Measurements from ENCODE around the gene SAPCD1.
"Not testable (repeated sequence)": the region's sequence is repeated elsewhere in the genome, so short reads cannot be mapped to it uniquely, and the experiment has no call there.

The SAPCD1 gene

GRCh38 chr6:31794294-31794865 lies 31.9 kb downstream of the SAPCD1 start:
- H3K4me3 ChIP-seq (ENCODE audit: control insufficient read depth, low read depth, low read length) = peak overlapping the region; percentile 96
- TF ChIP-seq CTCF (conservative IDR thresholded peaks at IDR 0.05; ENCODE audit: control insufficient read depth, insufficient read depth, low read depth, low read length) = no peak
- DNase-seq (ENCODE audit: low read depth) = peak; percentile 45

DNA sequence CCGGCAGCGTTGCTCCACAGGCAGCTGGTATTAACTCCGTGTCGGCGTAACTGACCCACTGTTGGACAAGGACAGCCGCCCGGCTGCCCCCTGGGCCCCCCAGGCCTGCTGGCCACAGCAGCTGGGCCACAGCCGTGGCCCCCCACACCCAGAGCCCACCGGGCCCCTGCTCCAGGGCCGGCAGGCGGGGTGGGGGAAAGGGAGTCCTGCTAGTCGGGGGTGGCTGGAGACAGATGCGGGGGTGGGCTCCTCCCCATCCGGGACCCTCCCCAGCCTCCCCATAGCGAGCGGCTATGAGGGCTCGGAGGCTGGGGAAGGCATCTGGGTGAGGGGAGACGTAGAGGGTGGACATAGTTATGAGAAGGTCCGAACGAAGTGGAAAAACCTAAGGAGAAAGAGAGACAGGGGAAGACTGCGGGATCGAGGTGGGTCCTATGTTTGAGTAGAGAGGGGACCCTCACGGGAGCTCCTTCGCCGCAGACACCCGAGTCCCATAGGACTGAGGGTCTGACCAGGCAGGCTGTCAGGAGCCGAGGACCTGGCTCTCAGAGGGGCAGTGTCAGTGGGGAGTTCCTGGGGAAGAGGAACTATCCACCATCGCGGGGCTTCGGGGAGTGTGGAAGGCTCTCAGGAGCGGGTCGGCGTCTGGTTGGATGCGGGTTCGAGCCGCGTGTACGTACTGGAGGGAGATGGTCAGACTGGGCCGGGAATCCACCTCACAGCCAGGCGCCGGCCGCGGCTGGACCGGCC lies 32.6 kb downstream of the SAPCD1 start:
- DNase-seq (ENCODE audit: low read depth) = no peak
- H3K4me3 ChIP-seq (ENCODE audit: control insufficient read depth, low read depth, low read length) = peak overlapping the region; percentile 96
- no peak for TF ChIP-seq CTCF (conservative IDR thresholded peaks at IDR 0.05; ENCODE audit: control insufficient read depth, insufficient read depth, low read depth, low read length)

GRCh38 chr6:31795616-31796298 lies 33.3 kb downstream of the SAPCD1 start, which contains the start of gene VARS1:
Gene VARS1 (minus strand): TSS chr6:31795752. CDS start chr6:31795217, 535 bp downstream.
- TF ChIP-seq CTCF (conservative IDR thresholded peaks at IDR 0.05; ENCODE audit: control insufficient read depth, insufficient read depth, low read depth, low read length) = peak; percentile 41
- peak within 1 kb of the TSS; percentile 96 for H3K4me3 ChIP-seq (ENCODE audit: control insufficient read depth, low read depth, low read length)
- DNase-seq (ENCODE audit: low read depth) = peak; percentile 88

- no peak for DNase-seq (ENCODE audit: low read depth)
- TF ChIP-seq CTCF (conservative IDR thresholded peaks at IDR 0.05; ENCODE audit: control insufficient read depth, insufficient read depth, low read depth, low read length) = no peak
- H3K4me3 ChIP-seq (ENCODE audit: control insufficient read depth, low read depth, low read length) = no peak overlapping the region
Observed at GRCh38 chr6:31796993-31797385, 34.5 kb downstream of the SAPCD1 start.

DNA sequence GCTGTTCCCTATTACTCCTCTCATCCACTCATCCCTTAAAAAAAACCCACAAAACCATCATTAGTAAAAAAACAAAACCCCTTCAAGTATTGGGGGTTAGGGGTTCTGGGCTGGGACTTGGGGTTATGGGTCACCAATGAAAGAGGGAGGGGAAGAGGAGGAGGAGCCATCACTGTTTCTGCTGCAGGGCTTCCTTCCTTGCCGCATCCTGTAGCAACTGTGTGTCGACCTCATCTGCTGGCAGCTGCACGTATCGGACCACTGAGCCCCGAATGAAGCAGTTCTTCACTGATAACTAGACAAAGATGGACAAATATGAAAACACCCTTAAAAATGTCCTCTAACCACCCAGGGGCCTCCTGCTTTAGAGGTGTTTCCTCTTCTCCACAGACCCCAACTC lies 35.1 kb downstream of the SAPCD1 start:
- no peak overlapping the region for H3K4me3 ChIP-seq (ENCODE audit: control insufficient read depth, low read depth, low read length)
- no peak for DNase-seq (ENCODE audit: low read depth)
- no peak for TF ChIP-seq CTCF (conservative IDR thresholded peaks at IDR 0.05; ENCODE audit: control insufficient read depth, insufficient read depth, low read depth, low read length)

DNA sequence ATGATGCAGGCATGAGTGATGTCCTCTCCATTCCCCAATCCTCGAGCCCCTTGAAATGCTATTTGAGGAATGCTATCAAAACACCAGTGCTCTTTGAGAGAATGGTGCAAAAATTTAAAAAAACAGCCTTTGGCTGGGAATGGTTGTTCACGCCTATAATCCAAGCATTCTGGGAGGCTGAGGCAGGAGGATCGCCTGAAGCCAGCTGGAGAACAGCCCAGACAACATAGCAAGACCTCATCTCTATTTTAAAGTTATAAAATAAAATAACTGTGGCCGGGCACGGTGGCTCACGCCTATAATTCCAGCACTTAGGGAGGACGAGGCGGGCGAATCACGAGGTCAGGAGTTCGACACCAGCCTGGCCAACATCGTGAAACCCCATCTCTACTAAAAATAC lies 37.3 kb downstream of the SAPCD1 start:
- DNase-seq (ENCODE audit: low read depth) = no peak
- TF ChIP-seq CTCF (conservative IDR thresholded peaks at IDR 0.05; ENCODE audit: control insufficient read depth, insufficient read depth, low read depth, low read length) = no peak
- no peak overlapping the region for H3K4me3 ChIP-seq (ENCODE audit: control insufficient read depth, low read depth, low read length)

DNA sequence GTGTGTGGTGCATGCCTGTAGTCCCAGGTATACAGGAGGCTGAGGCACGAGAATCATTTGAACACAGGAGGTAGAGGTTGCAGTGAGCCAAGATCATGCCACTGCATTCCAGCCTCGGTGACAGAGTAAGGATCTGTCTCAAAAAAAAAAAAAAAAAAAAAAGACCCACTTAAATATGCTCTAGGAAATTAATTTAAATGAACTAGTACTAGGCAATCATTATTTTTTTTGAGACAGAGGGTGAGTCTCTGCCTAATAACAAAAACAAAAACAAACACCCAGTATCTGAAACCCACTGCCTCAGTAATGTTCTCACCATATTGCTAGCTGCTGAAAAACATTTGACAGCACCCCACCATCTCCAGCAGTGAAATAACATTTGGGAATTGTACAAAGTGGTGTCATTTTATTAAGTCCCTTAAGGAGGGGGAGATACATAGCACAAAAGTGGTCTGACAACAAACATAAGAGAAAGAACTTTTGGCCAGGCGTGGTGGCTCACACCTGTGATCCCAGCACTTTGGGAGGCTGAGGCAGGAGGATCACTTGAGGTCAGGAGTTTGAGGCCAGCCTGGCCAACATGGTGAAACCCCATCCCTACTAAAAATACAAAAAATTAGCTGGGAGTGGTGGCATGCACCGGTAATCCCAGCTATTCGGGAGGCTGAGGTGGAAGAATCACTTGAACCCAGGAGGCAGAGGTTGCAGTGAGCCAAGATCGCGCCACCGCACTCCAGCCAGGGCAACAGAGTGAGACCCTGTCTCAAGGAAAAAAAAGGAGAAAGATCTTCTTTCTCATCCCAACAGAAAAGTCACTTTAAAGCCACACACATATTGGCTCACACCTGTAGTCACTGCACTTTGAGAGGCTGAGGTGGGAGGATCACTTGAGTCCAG lies 38.8 kb downstream of the SAPCD1 start:
- not testable (repeated sequence) for DNase-seq (ENCODE audit: low read depth); H3K4me3 ChIP-seq (ENCODE audit: control insufficient read depth, low read depth, low read length)
